C4-2B (cell line): Measurements from ENCODE around the gene ENAH.

ENCODE experiments used
- H3K27ac ChIP-seq: fragments of 450-650 bp; 2 replicates; pipeline ENCODE4 v1.5.1; 2017
- CTCF ChIP-seq: fragments of 450-650 bp; conservative IDR thresholded peaks from 2 replicates; pipeline ENCODE4 v1.5.1; 2017; ENCODE audit warnings: mild to moderate bottlenecking
- ZFX ChIP-seq: fragments of 450-650 bp; IDR thresholded peaks from 2 replicates; pipeline ENCODE4 v1.6.1; 2017

ENAH gene

GRCh38 chr1:225653463-225654276 is 747 bp upstream of the ENAH start:
- peak overlapping the region; percentile 92 for H3K27ac ChIP-seq
- no peak for TF ChIP-seq CTCF
- no peak for TF ChIP-seq ZFX

DNA sequence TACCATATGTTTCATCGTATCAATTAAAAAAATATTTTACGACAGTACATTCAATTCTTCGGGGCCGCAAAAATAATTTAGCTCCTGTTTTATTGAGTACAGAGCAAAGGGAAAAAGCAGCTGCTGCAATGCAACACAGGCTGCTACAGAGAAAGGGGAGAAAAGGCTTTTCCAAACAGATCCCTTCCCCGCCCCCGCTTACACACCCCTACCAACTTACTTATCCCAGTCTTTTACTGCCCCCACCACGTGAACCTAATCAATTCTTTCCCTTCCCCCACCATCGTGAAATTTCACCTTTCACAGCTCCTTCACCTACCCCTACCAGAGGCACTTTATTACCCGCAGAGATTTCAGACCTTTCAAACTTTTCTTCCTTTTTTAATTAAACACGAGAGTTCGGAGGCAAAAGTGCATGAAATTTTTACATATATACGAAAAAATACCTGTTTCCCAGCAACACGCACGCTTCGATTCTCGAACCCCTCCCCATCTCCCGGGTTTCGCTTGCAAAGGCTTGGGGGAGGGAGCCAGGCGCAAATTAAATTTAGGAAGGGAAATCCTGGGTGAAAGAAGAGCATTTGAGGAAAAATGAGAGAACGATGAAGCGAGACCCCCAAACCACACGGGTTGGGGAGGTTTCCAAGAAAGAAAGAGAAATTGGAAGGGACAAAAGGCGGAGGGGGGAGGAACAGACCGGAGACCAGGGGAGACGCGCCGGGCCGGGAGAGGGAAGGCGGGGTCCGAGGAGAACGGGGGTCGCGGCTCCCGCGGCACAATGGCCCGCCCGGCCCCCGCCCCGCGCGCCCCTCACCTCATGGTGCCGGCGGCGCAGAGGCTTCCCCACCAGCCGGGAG is 823 bp downstream of the ENAH start:
- TF ChIP-seq CTCF (no peak), ZFX (no peak)
- peak overlapping the region; percentile 92 for H3K27ac ChIP-seq

DNA sequence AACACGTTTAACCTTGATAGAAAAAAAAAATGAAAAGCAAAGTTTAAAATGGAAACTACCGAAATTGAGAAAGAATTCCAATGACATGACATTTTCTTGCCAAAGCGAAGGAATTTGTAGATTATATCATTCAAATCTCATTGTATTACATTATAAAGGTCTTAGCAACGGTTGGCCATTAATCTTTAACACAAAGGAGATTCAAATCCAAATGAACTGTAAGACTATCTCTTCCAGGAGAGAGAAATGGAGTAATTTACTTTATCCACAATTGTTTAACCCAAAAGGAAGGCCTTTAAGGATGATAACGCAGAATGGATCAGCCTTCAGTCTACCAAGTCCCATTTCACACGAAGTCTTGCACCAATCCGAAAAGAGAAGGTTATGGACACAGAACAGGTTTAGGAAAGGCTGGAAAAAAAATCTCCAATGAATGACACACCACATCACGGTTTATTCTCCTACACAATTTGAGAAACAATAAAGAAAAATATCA is 1.5 kb downstream of the ENAH start:
- peak overlapping the region; percentile 92; the same call in 1 of the 2 replicates for H3K27ac ChIP-seq
- no peak for TF ChIP-seq ZFX
- no peak for TF ChIP-seq CTCF

DNA sequence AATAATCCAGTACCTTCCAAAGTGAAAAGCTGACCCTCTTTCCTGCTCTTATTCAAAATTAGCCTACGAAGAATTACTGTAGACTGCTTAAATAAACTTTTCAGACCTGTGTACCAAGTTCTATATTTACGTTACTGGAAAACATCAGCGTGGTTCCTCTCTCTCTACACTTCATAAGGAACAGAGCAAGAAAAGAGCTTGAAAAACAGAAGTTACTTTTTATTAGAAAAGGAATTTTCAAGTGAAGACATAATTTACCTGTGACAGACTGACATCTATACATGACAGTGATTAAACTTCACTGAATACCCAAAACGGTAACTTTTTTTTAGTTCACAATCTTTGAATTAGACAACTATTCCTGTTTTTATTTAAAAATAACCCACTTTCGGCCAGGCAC is 2.7 kb downstream of the ENAH start:
- TF ChIP-seq CTCF = no peak
- H3K27ac ChIP-seq = no peak overlapping the region

DNA sequence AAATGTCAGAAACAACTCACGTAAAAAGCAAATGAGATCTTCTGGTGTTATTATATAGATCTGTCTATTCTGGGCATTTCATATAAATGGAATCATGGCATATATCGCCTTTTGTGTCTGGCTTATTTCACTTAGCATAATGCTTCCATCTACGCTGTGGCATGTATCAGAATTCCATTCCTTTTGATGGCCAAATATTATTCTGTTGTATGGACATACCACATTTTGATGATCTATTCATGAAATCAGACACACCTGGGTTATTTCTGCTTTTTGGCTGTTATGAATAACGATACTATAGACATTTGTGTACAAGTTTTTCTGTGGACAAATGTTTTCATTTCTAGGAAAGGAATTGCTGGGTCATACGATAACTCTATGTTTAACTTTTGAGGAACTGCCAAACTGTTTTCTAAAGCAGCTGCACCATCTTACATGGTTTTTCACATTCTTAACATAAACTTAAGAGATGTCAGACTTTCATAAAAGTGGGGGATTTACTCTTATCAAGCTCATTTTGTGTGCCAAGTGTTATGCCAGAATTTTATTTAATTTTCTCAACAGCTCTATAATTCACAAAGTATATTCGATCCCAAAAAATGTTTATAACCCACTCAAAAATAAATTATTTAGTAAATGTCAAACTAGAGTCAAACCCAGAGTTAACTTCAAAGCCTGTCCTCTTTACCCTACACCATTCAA is 7.6 kb downstream of the ENAH start:
- TF ChIP-seq ZFX = no peak
- no peak for TF ChIP-seq CTCF
- no peak overlapping the region for H3K27ac ChIP-seq

- TF ChIP-seq CTCF (no peak), ZFX (no peak)
Observed at GRCh38 chr1:225644666-225645065, 8.3 kb downstream of the ENAH start.

More at GRCh38 chr1:225644666-225645065, 8.3 kb downstream of the ENAH start:
- H3K27ac ChIP-seq = no peak overlapping the region
